GM12865 (cell line): ENCODE data around the gene CD69.

Experiments used
- DNase-seq: peaks from one replicate; pipeline ENCODE4 v3.0.0; 2010; ENCODE audit warnings: low read depth
- H3K4me3 ChIP-seq: 2 replicates; pipeline ENCODE4 v1.5.1; 2011; ENCODE audit warnings: mild to moderate bottlenecking, low read depth, low read length, control low read depth
- CTCF ChIP-seq: IDR thresholded peaks from 2 replicates; pipeline ENCODE4 v1.5.1; 2011; ENCODE audit warnings: low read length, control low read depth, low read depth, inconsistent platforms; ENCODE audit not compliant: insufficient read depth; ENCODE audit errors: missing control alignments

CD69 gene

DNA sequence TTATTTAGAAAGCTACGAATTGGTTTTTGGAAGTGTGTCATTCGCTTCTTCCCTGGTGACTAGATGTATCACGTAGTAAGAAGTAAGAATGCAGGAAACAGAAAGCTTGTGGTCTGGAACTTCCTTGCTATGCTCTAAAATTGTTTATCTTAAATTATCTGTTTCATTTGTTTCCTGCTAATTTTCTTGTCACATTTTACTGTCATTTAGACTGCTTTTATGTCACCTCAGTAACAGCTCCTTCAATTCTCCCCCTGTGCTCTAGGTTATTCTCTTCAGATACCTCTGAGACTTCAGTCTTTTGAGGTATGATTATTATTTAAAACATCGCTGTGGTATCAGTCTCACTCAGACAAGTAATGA, 699 bp upstream of the CD69 start:
- peak overlapping the region; percentile 65; the same call in 1 of the 2 replicates for H3K4me3 ChIP-seq
- DNase-seq = peak; percentile 46
- no peak for TF ChIP-seq CTCF

- peak overlapping the region; percentile 65 for H3K4me3 ChIP-seq
- TF ChIP-seq CTCF = no peak
- no peak for DNase-seq
These were observed 581 bp downstream of the CD69 start for GRCh38 chr12:9760120-9760519.

DNA sequence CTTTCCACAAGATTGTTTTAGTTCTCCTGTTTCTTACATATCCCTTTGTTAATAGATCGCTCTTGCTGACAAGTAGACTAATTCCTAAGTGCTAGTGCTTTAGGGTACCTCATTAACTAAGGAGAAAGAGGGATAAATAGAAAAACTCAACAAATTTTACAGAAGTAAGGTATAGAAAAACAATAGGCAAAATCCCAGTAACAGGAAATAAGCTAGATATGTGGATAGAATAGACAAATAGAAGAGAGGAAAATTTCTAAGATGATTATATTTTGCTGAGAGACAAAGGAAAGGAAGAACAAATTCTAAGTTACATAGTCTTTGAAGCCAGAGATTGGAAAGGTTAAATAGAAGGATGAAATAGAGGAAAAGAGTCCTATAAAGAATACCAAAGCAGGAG, 1.0 kb downstream of the CD69 start:
- DNase-seq = no peak
- no peak for TF ChIP-seq CTCF
- peak overlapping the region; percentile 65 for H3K4me3 ChIP-seq

GRCh38 chr12:9758119-9758518, 2.6 kb downstream of the CD69 start:
- no peak for TF ChIP-seq CTCF
- DNase-seq = no peak
- peak overlapping the region; percentile 65 for H3K4me3 ChIP-seq

GRCh38 chr12:9757433-9758025, 3.2 kb downstream of the CD69 start:
- no peak for DNase-seq
- H3K4me3 ChIP-seq = peak overlapping the region; percentile 65
- no peak for TF ChIP-seq CTCF

DNA sequence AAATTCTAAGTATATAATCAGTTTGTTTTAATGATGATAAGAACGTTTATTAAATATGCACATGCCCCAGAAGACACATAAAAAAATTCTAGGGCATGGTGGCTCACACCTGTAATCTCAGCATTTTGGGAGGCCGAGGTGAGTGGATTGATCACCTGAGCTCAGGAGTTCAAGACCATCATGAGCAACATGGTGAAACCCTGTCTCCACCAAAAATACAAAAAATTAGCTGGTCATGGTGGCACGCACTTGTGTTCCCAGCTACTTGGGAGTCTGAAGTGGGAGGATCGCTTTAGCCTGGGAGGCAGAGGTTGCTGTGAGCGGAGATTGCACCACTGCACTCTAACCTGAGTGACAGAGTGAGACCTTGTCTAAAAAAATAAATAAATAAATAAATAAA, 4.0 kb downstream of the CD69 start:
- no peak for DNase-seq
- no peak for TF ChIP-seq CTCF
- H3K4me3 ChIP-seq = no peak overlapping the region

- no peak for DNase-seq
- H3K4me3 ChIP-seq = no peak overlapping the region
- TF ChIP-seq CTCF = no peak
These were observed 4.5 kb downstream of the CD69 start for GRCh38 chr12:9756170-9756569.
